Fibroblast of mammary gland (primary cell): ENCODE results near the gene TMEM116.

Experiments
- DNase-seq: peaks from one replicate; pipeline ENCODE4 v3.0.0-alpha.2; 2010; ENCODE audit warnings: low read depth
- H3K4me3 ChIP-seq: 2 replicates; pipeline ENCODE4 v1.5.1; 2011; ENCODE audit warnings: low read depth, mild to moderate bottlenecking, low read length, moderate library complexity; ENCODE audit not compliant: control insufficient read depth
- TF ChIP-seq, protein P1 (sequence below): conservative IDR thresholded peaks from 2 replicates; pipeline ENCODE4 v1.5.1; 2011; ENCODE audit warnings: low read depth, low read length, inconsistent platforms; ENCODE audit not compliant: control insufficient read depth, insufficient read depth

TMEM116 gene

DNA sequence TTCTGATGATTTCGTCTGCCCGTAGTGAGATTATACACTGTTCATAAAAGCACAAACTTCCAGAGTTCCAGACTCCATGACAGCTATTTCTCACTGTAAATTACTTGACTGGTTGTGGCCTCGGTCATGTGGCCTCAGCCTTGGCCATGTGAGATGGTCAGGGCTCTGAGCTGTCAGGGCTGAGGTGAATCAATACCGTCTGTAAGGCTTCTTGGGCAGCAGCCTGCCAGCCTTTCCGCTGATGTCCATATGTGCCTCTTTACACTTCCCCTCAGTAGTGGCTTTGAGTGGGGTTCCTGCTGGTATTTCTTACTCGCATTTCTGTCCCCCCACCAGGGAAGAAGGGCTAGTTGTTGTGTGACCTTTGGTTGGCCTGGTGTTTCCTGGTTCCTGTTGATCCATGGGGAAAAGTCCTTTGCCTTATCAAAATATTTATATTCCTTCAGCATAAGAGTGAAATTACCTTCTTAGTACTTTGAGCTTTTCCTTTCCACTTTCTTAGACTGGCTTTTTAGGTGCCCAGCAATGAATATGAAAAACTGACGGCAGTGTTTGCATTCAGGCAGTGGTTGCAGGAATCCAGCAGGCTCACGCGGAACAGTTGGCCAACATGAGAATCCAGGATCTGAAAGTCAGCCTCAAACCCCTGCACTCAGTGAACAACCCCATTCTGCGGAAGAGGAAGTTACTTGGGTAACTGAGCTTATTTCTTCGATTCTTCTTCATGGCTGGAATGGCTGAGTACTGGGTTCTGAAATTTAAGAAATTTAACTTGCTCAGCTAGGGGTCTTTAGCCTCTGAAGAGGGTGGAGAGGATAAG is 124.8 kb downstream of the TMEM116 start:
- TF ChIP-seq, protein P1, sequence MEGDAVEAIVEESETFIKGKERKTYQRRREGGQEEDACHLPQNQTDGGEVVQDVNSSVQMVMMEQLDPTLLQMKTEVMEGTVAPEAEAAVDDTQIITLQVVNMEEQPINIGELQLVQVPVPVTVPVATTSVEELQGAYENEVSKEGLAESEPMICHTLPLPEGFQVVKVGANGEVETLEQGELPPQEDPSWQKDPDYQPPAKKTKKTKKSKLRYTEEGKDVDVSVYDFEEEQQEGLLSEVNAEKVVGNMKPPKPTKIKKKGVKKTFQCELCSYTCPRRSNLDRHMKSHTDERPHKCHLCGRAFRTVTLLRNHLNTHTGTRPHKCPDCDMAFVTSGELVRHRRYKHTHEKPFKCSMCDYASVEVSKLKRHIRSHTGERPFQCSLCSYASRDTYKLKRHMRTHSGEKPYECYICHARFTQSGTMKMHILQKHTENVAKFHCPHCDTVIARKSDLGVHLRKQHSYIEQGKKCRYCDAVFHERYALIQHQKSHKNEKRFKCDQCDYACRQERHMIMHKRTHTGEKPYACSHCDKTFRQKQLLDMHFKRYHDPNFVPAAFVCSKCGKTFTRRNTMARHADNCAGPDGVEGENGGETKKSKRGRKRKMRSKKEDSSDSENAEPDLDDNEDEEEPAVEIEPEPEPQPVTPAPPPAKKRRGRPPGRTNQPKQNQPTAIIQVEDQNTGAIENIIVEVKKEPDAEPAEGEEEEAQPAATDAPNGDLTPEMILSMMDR, result no peak
- no peak overlapping the region for H3K4me3 ChIP-seq
- DNase-seq, result no peak

DNA sequence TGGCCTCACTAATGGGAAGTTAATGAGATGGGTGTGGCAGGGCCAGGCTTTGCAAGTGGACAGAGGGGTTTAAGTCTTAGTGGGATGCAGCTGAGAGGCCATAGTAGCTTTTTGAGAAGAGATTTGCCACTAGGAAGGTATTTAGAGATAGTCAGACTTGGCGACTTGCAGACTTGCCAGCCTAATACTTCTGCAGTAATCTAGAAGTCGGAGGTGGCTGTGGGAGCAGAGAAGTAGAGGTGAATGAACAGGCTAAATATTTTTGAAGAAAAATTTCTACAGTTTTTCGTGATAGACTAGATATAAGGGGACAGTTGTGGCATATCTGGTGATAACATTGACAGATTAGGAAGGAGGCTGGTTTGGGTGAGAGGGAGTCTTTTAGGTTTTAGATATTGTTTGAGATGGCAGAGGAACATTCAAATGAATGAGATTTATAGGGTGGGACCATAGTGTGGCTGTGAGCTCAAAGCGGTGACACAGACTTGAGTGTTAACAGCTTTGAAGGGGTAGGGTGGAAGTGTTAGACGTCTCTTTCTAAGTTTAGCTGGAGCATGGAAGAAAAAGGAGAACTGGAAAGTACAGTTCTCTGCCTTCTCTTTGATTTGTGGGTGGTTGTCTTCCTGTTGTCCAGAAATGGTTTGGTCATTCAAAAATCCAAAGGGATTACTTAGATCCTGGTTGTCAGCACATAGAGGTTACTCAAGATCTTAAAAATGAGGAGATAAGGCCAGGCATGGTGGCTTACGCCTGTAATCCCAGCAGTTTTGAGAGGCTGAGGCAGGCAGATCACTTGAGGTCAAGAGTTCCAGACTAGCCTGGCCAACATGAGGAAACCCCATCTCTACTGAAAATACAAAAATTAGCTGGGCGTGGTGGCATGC is 126.1 kb downstream of the TMEM116 start:
- no peak for DNase-seq
- TF ChIP-seq, protein P1, result no peak
- H3K4me3 ChIP-seq, result no peak overlapping the region

DNA sequence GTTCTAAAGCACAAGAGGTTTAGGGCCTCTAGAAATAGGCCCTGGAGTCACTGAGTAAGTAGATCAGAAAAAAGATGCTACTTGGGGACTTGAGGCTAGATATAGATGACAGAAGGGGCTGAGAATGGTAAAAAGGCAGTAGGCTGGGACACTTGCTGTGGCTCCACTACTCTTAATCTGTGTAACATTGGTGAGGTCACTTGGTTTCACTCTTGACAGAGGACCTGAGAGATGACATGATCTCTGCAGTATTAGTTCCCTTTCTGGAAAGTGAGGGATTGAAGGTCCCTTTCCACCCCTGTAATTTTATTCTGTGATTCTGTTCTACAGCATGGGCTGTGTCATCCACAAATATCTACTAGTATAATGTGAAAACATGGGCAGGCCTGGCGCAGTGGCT is 131.2 kb downstream of the TMEM116 start:
- TF ChIP-seq, protein P1, result no peak
- no peak for DNase-seq
- H3K4me3 ChIP-seq, result no peak overlapping the region
